Measurements from ENCODE around the gene OTULIN.

Gene OTULIN

GRCh38 chr5:14696851-14697250, 32.3 kb downstream of the OTULIN start:
- DNase-seq: no peak

DNA sequence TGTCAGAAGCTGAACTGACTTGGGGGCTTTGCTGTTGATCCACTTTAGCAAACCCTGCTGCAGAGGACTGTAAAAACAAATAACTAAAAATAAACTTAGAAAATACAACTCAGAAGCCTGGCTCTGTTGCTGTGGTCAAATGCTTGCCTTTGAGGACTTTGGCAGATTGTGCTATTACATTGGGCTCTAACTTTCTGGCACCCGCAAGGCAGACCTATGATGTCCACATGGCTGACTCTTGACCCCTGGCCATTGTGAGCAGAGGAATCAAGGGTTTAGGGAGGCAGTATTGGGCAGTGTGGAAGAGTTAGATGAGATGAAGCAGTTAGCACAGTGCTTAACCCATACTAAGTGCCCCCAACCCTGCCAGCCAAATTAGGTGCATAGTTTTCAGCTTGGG, 34.0 kb downstream of the OTULIN start:
- no peak for DNase-seq

GRCh38 chr5:14699159-14699558, 34.6 kb downstream of the OTULIN start:
- no peak for DNase-seq

- no peak for DNase-seq
Observed at GRCh38 chr5:14699807-14700400, 35.4 kb downstream of the OTULIN start.

- peak in 1 of 58 donors; percentile 30 for DNase-seq
Observed at GRCh38 chr5:14700478-14701436, 36.2 kb downstream of the OTULIN start.

DNA sequence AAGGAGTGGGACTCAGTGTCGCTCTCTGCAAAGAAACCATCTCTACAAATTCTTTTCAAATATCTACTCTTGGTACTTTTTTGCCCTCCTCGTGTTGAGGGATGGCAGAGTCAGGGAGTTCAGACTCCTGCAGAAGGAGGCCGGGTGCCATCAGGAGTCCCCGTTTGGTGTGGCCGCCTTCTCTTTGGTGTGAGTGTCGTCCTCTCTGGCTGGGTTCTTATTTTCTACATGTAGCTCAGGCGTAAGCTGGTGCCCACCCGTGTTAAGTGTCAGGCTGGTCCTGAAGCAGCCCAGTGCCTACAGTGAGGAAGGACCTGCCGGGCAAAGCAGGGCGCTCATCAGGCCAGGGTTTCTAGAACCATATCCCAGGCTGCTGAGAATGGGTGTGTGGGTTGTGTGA, 37.0 kb downstream of the OTULIN start:
- DNase-seq: no peak

GRCh38 chr5:14702238-14702839, 37.8 kb downstream of the OTULIN start:
- no peak for DNase-seq

DNA sequence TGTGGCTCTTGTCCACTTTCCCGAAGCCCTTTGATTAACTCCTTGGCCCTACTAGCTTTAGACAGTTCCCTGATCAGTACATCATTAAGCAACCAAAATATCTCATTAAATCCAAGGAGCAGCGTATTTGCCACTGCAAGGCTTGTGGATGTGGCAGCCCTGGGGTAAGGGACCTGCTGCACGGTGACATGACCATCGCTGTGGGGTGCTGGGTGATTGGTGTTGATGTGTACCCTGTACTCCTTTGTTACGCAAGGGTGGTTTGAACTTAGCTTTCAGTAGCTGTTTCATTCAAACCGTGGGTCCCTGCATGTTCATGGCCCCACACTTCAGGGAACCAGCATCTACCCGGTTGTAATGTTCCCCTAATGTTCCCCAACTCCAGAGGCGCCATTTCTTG, 41.0 kb downstream of the OTULIN start:
- no peak for DNase-seq

- peak in 1 of 58 donors; percentile 14 for DNase-seq
Observed at GRCh38 chr5:14706615-14707021, 42.1 kb downstream of the OTULIN start.

GRCh38 chr5:14707811-14708390, 43.4 kb downstream of the OTULIN start:
- no peak for DNase-seq

GRCh38 chr5:14708551-14708950, 44.0 kb downstream of the OTULIN start:
- no peak for DNase-seq

DNA sequence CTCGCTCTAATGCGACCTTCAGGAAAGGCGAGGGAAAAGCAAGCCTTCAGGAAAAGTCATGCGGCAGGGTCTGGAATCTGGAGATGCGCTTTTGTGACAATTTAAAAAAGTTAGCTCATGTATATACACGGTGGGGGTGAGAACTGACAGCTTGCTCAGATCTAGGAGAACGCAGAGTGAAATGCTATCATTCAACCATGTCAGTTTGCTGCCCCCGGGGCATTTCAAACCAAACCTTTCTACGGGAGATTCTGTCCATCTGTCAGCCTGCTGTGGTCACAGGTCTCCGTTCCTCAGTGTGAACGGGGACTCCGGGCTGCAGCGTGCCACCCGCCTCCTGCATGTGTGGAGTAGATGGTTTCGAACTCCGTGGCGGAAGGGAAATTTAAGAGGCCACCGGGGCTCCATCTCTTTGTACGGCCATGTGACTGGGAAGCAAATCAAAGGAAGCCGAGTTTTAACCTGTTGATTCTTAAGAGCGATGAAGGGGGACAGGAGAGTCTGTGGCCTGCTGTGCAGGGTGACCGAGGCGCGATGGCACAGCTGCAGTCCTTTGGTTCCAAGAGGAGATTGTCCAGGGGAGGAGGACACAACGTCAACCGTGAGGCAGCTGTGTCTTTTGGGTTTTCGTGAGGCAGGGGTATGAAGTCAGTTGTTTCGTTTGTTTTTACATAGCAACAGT, 45.9 kb downstream of the OTULIN start:
- no peak for DNase-seq

DNA sequence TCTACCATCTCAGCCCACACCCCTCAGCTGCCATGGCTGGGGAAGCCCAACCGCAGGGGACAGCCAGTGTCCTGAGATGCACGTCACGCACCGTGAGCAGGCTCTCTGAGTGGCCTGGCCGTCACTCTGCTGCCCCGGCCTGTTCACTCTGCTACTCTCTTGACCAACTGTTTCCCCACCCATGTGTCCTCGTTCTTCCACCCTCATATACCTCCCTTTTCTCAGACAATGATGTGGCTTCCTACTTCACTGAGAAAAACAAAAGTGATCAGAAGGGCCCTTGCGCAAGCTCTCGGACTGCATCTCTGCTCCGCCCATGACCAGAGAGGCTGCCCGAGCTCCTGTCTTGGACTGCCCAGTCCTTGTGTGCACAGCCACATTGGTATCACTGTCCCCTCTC, 47.6 kb downstream of the OTULIN start:
- no peak for DNase-seq

DNA sequence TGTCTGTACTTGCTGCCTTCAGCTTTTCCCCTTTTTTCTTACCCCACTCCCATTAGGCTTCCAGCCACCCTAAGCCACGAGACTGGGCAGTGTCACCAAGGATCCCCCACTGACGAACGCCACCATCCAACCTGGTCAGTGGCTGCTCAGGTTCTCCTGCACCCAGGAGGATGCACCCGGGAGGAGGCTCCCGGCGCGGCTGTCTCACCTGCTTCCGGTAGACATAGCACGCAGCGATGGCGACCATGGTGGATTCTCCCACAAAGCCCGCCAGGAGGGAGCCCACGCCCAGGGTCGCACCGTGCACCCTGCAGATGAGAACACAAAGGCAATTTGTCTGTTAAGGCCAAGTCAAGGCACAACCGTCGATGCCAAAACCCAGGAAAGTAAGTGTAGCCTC, 48.1 kb downstream of the OTULIN start:
- no peak for DNase-seq

DNA sequence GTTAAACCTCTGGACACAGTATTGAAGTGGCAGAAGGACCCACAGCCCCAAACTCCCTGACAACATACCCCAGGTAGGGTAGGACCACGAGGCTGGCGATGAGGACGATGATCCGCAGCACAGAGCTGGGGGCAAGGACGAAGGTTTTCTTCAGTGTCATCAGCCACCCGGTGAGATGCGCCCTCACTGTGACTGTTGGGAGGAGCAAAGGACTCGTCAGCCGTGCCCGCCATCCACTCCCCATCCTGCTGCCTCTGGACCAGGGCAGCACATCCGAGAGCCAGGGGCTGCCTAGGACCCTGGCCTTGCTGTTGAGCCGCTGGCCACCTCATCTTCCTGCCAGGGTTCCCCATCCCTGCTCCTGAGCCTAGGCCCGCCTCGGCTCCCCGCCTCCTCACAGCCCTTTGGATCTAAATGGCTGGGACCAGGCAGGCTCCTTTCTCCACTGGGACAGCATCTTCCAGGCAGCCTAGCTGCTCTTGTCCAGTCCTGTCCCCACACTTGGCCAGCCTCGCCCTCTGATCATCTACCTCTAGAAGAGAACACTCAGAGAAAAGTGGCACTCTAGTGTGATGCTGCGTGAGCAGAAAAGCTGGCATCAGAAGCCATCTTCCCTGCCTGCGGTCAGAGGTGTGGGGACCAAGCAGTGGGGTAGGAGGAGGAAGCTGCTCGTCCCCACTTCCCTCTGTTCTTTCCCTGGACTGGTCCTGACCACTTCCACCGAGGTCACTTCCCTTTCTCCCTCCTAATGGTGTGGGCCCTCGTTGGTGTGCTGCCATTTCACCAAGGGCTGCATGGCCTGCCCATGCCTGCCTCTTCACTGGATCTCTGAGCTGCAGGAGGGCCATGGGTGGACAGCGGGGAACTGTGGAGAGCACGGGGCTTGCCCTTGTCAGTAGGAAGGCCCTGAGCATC, 49.2 kb downstream of the OTULIN start:
- no peak for DNase-seq

DNA sequence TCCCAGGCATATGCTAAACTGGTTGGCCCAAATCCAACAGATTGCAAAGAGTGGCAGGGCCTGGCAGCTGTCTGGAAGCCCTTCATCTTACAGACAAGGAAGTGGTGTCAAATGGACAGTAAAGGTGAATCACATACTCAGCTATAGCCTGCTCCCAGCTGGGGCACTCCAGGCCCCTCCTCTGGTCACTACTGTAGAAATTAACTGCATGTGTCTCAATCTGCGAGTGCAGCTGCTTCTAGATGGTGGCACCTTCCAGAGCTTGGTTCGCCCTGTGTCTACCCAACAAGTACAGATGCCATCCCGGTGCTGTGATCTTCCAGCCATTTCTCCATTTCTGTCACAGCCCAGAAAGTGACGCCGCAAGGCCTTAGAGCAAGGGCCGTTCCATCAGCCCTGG, 50.2 kb downstream of the OTULIN start:
- DNase-seq: no peak

DNA sequence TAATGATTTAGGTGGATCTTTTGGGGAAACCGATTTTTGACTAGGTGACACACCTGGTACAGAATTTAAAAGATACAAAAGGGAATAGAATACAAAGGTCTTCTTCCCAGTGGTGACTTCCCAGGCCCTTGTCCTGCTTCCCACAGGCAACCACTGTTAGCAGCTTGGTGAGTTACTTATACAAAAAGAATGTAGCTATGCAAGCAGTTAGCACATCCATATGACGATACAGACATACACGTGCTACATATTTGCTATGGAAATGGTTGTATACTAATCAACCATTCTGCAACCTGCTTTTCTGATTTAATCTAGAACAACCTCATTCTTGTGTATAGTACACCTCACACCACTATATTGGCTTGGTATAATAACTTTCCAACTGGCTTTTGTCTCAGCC, 51.0 kb downstream of the OTULIN start:
- DNase-seq: no peak

- DNase-seq: no peak
Observed at GRCh38 chr5:14716755-14717752, 52.5 kb downstream of the OTULIN start.

- no peak for DNase-seq
Observed at GRCh38 chr5:14718778-14719177, 54.3 kb downstream of the OTULIN start.
